ENCODE results near the gene SNAI3. TPM values are rescaled to one million over a fixed set of nuclear protein-coding genes. Genes with fewer than 3 reads are reported as not detected.

The SNAI3 gene
- total RNA-seq, 1 experiment from 2014 or later: not detected

DNA sequence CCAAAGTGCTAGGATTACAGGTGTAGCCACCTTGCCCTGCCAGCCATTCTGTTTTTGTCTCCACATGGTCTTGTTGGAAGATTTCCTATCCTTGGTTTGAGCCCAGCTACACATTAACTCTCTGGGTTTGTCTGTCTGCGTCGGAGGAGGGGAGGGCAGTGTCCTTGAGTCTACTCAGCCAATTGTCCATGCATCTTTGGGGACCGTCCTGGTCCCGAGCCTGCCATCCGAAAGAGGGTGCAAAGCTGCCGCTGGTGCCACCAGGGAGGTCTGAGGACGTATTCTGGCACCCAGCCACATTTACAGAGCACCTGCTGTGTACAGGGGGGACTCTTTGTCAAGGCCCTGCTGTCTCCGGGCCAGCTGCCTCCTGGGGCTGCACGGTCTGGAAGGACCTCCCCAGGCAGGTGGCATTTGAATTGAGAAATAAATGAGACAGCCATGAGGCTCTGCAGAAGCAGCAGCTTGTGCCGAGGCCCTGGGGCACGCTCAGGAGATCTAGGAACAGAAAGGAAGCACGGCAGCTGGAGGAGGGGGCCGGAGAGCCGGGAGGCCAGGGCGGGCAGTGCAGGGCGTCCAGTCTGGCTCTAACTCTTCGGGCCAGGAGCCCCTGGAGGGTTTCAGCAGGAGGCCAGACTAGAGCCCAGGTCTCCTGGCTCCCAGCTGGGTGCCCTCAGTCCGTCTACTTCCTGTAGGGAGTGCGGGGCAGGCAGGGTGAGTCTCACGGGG, 36.9 kb downstream of the SNAI3 start:
- POLR2A ChIA-PET: no interaction called here
- Histone ChIP-seq H3K9me3 (ENCODE audit: control insufficient read depth, insufficient read depth, low read depth, low read length) (no peaks in the 10 kb centered on the region), H3K27me3 (ENCODE audit: control insufficient read depth, insufficient read depth, low read length) (no peaks in the 10 kb centered on the region), H3K4me1 (ENCODE audit: control insufficient read depth, insufficient read depth, low read length) (peaks cover 14% of the 10 kb centered on the region), H3K27ac (ENCODE audit: low read length) (no peak overlapping the region; the same call in 1 of the 2 replicates), H3K36me3 (ENCODE audit: control insufficient read depth, insufficient read depth, low read length) (peaks cover 6% of the 10 kb centered on the region; the same call in 1 of the 2 replicates), H3K4me3 (ENCODE audit: low read depth in 2 of 2, low read length in 2 of 2) (peak overlapping the region; percentile 62 to 70)
- DNase-seq (ENCODE audit: low read depth, low spot score) (no peak), ATAC-seq (no peak; the same call in 1 of the 2 replicates)
- intact Hi-C loops (cut with micrococcal nuclease; ENCODE audit: unreplicated experiment): no loop called here
- CTCF ChIA-PET: interaction anchor here (0.6 kb wide), 2 partner anchors 28 to 38 kb away, joined by 4 to 8 read pairs; no protein-coding TSS in a partner anchor
- BruUV-seq (replicated peaks): no TSS peak
- TF ChIP-seq TCF7L2 (IDR thresholded peaks at IDR 0.05; ENCODE audit: low read depth, low read length): no peak
- TF ChIP-seq, protein P1, sequence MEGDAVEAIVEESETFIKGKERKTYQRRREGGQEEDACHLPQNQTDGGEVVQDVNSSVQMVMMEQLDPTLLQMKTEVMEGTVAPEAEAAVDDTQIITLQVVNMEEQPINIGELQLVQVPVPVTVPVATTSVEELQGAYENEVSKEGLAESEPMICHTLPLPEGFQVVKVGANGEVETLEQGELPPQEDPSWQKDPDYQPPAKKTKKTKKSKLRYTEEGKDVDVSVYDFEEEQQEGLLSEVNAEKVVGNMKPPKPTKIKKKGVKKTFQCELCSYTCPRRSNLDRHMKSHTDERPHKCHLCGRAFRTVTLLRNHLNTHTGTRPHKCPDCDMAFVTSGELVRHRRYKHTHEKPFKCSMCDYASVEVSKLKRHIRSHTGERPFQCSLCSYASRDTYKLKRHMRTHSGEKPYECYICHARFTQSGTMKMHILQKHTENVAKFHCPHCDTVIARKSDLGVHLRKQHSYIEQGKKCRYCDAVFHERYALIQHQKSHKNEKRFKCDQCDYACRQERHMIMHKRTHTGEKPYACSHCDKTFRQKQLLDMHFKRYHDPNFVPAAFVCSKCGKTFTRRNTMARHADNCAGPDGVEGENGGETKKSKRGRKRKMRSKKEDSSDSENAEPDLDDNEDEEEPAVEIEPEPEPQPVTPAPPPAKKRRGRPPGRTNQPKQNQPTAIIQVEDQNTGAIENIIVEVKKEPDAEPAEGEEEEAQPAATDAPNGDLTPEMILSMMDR (IDR thresholded peaks at IDR 0.05): no peak
- TF ChIP-seq POLR2AphosphoS5 (IDR thresholded peaks at IDR 0.05; ENCODE audit: low read depth, low read length): no peak
- TF ChIP-seq, protein P2, sequence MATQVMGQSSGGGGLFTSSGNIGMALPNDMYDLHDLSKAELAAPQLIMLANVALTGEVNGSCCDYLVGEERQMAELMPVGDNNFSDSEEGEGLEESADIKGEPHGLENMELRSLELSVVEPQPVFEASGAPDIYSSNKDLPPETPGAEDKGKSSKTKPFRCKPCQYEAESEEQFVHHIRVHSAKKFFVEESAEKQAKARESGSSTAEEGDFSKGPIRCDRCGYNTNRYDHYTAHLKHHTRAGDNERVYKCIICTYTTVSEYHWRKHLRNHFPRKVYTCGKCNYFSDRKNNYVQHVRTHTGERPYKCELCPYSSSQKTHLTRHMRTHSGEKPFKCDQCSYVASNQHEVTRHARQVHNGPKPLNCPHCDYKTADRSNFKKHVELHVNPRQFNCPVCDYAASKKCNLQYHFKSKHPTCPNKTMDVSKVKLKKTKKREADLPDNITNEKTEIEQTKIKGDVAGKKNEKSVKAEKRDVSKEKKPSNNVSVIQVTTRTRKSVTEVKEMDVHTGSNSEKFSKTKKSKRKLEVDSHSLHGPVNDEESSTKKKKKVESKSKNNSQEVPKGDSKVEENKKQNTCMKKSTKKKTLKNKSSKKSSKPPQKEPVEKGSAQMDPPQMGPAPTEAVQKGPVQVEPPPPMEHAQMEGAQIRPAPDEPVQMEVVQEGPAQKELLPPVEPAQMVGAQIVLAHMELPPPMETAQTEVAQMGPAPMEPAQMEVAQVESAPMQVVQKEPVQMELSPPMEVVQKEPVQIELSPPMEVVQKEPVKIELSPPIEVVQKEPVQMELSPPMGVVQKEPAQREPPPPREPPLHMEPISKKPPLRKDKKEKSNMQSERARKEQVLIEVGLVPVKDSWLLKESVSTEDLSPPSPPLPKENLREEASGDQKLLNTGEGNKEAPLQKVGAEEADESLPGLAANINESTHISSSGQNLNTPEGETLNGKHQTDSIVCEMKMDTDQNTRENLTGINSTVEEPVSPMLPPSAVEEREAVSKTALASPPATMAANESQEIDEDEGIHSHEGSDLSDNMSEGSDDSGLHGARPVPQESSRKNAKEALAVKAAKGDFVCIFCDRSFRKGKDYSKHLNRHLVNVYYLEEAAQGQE (IDR thresholded peaks at IDR 0.05; ENCODE audit: insufficient read depth in 1 of 2, low read depth in 2 of 2, low read length in 1 of 2): no peak
- no peak for TF ChIP-seq SIN3A (IDR thresholded peaks at IDR 0.05; ENCODE audit: borderline replicate concordance, insufficient read depth, low read depth, low read length)
- in situ Hi-C loops (cut with HindIII; ENCODE audit: low pct_unique_long_range_greater_than_20kb, low sequenced_read_pairs): no loop called here

DNA sequence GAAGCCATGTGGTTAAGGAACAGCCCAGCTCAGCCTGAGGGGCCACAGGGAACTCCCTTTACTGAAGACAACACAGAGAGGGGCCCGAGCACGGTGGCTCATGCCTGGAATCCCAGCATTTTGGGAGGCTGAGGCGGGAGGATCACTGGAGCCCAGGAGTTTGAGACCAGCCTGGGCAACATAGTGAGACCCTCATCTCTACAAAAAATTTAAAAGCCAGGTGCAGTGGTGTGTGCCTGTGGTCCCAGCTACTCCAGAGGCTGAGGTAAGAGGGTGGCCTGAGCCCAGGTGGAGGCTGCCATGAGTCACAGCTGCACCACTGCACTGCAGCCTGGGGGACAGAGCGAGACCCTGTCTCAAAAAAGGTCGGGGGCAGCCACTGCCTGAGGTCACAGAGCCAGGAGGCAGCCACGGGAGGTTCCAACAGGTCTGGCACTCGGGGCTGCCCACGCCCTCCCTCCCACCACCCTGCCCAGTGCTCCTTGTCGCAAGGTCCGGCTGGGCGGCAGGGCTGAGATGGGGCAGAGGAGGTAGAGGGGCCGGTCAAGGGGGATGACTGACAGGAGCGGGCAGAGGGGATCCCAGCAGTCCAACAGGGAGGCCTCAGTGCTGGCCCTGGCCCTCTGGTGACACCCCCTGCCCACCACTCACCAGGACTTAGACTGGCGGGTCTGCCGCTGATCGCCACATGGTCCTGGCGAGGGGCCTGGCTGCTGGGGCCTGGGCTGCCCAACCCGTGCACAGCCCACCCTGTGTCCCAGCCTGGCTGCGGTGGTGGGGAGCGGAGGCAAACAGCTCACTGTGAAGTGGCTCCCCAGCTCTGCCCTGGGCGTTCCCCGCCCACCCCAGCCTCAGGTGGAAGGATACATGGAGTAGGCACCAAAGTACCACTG, 38.9 kb downstream of the SNAI3 start:
- POLR2A ChIA-PET: no interaction called here
- H3K27ac ChIP-seq (ENCODE audit: low read length): no peak overlapping the region
- no TSS peak for BruUV-seq (replicated peaks)
- peaks cover 14% of the 10 kb centered on the region for H3K4me1 ChIP-seq (ENCODE audit: control insufficient read depth, insufficient read depth, low read length)
- DNase-seq (ENCODE audit: low read depth, low spot score): no peak
- CTCF ChIA-PET: no interaction called here
- H3K36me3 ChIP-seq (ENCODE audit: control insufficient read depth, insufficient read depth, low read length): peaks cover 6% of the 10 kb centered on the region; the same call in 1 of the 2 replicates
- TF ChIP-seq, protein P2 (IDR thresholded peaks at IDR 0.05; ENCODE audit: insufficient read depth in 1 of 2, low read depth in 2 of 2, low read length in 1 of 2): no peak
- no peak for TF ChIP-seq POLR2AphosphoS5 (IDR thresholded peaks at IDR 0.05; ENCODE audit: low read depth, low read length)
- in situ Hi-C loops (cut with HindIII; ENCODE audit: low pct_unique_long_range_greater_than_20kb, low sequenced_read_pairs): no loop called here
- intact Hi-C loops (cut with micrococcal nuclease; ENCODE audit: unreplicated experiment): no loop called here
- H3K27me3 ChIP-seq (ENCODE audit: control insufficient read depth, insufficient read depth, low read length): no peaks in the 10 kb centered on the region
- ATAC-seq: no peak
- no peaks in the 10 kb centered on the region for H3K9me3 ChIP-seq (ENCODE audit: control insufficient read depth, insufficient read depth, low read depth, low read length)
- H3K4me3 ChIP-seq (ENCODE audit: low read depth in 2 of 2, low read length in 2 of 2): no peak overlapping the region
